HPDE6-E6E7 (cell line): ENCODE results near the gene DAP.
"Not testable (repeated sequence)": the region's sequence is repeated elsewhere in the genome, so short reads cannot be mapped to it uniquely, and the experiment has no call there.

Experiments
- DNase-seq: peaks from one replicate; pipeline ENCODE4 v3.0.0; 2011; ENCODE audit warnings: missing footprints; ENCODE audit errors: extremely low spot score

DAP gene

GRCh38 chr5:10734832-10735523 is 26.1 kb downstream of the DAP start:
- DNase-seq: no peak

- no peak for DNase-seq
Measured at GRCh38 chr5:10734037-10734709, 26.9 kb downstream of the DAP start.

DNA sequence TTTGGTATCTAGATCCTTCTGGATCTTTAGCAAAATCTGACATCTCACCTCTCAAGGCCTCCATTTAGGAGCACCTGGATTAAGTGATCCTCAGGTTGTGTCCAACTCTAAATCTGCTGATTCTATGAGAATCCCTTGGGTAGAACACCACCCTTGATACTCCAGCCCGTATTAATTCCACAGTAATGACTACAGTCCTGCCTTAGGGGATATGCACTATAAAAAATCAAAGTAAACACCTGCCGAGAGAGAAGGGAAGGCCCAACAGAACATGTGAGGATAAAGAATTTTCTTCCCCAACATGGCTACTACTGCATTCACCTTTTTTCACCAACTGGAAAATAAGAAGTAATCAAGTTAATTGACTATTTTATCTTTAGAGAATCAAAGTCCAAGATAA is 27.6 kb downstream of the DAP start:
- no peak for DNase-seq

- no peak for DNase-seq
Measured at GRCh38 chr5:10731913-10732312, 29.1 kb downstream of the DAP start.

DNA sequence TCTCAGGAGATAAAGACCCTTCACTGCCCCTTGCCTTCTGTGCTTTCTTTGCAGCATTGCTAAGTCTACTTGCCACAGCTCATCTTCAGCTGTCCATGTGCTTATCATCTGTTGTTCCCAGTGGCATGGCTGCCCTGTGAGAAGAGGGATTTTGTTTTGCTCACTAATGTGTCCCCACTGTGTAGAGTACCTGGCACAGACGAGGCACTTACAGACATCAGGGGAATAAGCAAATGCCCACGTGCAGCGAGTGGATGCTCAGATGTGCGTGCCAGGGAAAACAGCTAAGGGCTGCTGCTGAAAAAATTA is 31.0 kb downstream of the DAP start:
- DNase-seq: no peak

- DNase-seq: no peak
Measured at GRCh38 chr5:10729320-10730042, 31.6 kb downstream of the DAP start.

DNA sequence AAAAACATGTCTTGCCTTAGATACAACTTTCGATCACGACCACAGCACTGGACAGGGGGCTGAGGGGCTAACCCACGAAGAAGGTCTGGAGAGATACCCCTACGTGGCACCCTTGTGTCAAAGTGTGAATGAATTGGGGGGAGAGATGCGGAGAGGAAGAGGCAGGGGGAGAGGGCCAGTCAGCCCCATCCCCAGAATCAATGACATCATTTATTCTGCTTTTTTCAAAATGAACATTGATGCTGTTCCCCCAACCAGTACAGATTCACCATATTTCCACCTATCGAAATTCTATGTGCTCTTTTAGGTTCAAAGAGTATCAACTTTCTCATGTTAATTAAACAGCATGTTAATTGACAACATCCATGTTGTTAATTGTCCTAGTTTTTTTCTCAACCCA is 32.4 kb downstream of the DAP start:
- DNase-seq: no peak

- no peak for DNase-seq
Measured at GRCh38 chr5:10727861-10728260, 33.2 kb downstream of the DAP start.

DNA sequence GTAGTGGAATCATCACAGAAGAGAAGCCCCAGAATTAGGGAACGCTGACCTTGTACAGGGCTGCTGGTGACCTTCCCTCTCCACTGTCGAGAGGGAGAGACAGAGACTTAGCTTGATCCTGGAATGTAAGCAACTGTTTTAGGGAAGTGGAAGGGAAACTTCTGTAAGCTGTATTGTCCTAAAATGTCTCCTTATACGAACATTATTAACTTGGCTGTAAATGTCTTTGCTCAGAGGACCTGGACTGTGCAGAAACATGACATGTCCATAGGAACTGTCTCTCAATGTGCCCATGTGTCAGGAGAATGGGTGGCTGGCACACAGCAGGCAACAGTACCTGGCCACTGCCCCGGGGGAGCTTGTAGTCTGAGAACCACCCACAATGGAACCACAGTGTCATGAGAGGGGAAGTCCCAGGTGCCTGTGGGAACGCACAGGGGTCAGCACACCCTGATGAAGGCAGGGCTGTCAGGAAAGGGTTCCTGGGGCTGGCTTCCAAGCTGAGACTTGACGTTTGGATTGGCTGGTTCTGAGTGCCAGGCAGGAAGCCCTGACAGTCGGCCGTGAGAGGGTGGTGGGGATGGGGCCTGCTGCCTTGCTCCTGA is 34.0 kb downstream of the DAP start:
- DNase-seq: no peak

GRCh38 chr5:10726179-10726912 is 34.7 kb downstream of the DAP start:
- DNase-seq: no peak

GRCh38 chr5:10725636-10726035 is 35.4 kb downstream of the DAP start:
- no peak for DNase-seq

DNA sequence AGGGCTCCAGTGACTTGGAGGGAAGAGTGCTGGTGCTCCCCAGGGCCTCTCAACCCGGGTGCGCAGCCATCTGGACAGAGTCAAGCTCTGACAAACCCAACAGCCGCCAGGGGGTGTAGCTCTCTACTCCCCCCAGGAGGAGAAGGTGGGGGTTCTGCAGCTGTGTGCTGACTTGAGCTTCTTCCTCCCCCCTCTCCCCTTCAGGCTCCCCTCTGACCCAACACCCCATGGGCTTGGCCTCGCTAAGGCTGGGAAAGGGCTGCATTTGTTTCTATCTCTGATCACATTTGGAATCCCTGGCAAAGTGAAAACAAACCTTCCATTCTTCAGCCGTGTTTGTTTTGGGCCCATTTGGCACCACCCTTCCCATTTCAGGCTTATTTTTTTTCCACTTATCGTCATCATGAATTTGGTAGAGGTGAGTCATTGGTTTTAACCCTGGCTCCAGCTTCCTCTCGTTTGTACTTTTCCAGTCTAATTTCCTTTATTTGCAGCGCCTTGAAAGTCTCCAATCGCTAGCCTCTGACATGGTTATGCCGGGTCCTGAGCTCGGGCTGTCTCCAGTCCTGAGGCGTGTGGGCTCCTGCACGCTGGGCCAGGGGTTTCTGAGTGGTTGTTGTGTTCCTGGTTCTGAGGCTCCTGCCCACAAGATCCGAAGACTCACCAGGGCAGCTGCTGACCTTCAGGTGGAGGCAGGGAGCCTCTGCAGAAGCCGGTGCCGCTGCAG is 36.1 kb downstream of the DAP start:
- DNase-seq: peak; percentile 54

DNA sequence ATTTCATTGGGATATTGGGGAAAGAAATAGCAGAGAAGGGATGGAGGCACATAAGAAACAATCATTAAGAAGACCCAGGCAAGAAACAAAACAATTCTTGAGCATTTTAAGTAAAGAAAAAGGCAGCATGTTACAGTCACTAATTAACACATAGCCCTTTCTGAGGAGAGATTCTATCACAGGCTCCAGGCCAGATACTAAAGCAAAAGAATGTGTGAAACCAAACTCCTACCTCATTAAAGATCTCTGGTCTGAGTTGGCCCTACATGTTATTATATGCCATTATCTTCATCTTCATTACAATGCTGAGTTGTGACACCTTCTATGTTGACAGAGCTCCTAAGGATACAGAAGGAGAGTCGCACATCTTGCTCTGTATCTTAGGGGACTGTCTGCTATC is 37.5 kb downstream of the DAP start:
- no peak for DNase-seq

GRCh38 chr5:10720766-10721165 is 40.3 kb downstream of the DAP start:
- DNase-seq: not testable (repeated sequence)

- DNase-seq: no peak
Measured at GRCh38 chr5:10719965-10720364, 41.1 kb downstream of the DAP start.

DNA sequence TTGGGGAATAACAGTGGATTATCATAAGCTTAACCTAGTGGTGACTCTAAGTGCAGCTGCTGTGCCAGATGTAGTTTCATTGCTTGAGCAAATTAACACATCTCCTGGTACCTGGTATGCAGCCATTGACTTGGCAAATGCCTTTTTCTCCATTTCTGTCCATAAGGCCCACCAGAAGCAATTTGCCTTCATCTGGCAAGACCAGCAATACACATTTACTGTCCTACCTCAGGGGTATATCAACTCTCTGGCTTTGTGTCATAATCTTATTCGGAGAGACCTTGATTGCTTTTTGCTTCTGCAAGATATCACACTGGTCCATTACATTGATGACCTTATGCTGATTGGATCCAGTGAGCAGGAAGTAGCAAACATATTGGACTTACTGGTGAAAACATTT is 42.4 kb downstream of the DAP start:
- DNase-seq: not testable (repeated sequence)

DNA sequence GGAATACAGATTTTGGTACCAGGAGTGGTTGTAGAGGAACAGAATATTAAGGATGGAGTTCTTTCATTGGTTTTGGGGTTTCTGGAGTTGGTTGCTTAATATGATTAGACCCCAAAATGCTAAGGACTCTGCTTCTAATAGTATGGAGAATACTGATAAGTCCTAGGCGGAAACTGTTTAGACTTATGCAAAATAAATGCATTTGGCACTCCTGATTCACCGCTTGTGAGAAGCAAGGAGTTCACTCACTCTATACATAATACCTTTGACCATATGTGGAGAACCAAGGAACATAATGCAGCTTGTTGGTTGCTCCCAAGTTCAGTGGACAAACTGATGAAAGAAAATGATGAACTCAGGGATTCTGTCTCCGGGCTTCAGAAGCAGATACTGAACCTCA is 44.2 kb downstream of the DAP start:
- DNase-seq: not testable (repeated sequence)

GRCh38 chr5:10715605-10716290 is 45.3 kb downstream of the DAP start:
- DNase-seq: no peak

DNA sequence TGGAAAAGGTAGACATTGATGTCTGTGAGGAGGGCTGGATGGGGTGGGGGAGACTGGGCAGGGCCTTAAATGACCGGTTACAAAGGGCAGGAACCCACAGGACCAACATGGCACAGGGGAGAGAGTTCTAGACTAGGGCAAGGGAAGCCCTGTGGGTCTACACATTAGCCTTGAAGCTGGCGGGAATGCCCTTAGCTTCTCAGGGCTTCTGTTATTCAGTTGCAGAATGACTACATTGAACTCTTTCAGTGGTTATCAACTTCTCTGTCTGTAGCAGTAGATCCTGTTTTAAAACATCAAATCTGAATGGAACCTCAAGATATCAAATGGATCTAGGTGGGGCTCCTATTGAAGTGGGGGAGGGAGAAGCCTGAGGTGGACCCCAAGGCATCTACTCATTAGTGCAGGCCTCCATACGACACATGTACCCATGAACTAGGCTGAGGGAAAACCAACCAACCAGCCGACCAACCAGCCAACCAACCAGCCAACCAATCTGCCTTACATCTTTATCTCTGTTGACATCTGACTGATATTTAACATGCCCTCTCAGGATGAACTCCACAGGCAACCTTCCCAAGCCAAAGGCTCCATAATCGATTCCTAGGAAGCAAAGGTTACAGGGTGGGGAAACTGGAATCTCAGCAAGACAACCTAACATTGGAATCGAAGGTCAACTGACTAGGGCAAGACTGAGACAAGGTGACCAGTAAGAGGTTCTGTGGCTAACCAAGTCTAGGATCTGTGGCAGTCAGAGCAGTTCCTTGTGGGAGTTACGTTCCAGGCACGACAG is 48.3 kb downstream of the DAP start:
- no peak for DNase-seq

DNA sequence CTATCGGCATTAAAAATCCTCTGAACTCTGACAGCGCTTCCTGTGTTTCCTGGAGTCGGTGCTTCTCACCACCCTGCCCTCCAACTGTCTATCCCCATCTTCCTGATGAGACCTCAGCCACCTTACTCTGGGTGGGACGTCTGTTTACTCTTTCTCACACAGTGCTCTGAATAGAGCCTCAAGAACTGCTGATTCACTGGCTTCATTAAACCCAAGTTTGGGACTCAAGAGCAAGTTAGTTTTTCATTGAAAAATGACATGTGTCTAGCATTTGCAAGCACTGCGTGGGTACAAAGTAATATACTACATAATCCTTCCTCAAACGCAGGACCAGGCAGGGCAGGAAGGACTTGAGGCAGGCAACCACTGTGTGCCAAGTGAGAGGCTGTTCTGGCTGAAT is 49.5 kb downstream of the DAP start:
- no peak for DNase-seq
